Measurements from ENCODE around the gene NXNL2.

DNA sequence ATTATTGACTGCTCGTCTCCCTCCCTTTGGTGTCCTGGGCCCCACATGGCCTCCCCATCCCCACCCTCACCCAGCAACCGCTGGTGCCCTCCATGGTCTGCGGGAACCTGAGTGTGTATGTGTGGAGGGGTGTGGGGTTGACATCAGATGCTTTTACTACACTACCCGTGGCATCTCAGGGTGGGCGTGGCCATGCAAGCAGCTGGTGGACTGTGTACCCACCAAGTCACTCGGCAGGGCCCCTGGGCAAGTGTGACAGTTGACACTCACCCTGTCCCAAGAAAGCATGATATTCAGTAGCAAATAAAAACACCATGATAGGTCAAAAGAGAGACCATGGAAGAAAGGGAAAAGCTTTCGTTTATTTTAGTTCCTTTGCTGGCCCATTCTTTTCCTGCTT, 7.4 kb upstream of the NXNL2 start:
- TF ChIP-seq, protein P1, sequence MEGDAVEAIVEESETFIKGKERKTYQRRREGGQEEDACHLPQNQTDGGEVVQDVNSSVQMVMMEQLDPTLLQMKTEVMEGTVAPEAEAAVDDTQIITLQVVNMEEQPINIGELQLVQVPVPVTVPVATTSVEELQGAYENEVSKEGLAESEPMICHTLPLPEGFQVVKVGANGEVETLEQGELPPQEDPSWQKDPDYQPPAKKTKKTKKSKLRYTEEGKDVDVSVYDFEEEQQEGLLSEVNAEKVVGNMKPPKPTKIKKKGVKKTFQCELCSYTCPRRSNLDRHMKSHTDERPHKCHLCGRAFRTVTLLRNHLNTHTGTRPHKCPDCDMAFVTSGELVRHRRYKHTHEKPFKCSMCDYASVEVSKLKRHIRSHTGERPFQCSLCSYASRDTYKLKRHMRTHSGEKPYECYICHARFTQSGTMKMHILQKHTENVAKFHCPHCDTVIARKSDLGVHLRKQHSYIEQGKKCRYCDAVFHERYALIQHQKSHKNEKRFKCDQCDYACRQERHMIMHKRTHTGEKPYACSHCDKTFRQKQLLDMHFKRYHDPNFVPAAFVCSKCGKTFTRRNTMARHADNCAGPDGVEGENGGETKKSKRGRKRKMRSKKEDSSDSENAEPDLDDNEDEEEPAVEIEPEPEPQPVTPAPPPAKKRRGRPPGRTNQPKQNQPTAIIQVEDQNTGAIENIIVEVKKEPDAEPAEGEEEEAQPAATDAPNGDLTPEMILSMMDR (conservative IDR thresholded peaks at IDR 0.05; ENCODE audit: low read length), result no peak
- no peak for TF ChIP-seq EZH2phosphoT487 (IDR thresholded peaks at IDR 0.05; ENCODE audit: borderline replicate concordance, low read depth, low read length)

All from OCI-LY7 (cell line).